ENCODE results near the gene RPL13. TPM values are rescaled to one million over a fixed set of nuclear protein-coding genes. Genes with fewer than 3 reads are reported as not detected.

Gene RPL13
- total and polyA plus RNA-seq, 9 of the 15 experiments (the other 6 are each of a cell fraction or from before 2014, with no cell fraction given): 227 to 6,042 (median 1,633) TPM

DNA sequence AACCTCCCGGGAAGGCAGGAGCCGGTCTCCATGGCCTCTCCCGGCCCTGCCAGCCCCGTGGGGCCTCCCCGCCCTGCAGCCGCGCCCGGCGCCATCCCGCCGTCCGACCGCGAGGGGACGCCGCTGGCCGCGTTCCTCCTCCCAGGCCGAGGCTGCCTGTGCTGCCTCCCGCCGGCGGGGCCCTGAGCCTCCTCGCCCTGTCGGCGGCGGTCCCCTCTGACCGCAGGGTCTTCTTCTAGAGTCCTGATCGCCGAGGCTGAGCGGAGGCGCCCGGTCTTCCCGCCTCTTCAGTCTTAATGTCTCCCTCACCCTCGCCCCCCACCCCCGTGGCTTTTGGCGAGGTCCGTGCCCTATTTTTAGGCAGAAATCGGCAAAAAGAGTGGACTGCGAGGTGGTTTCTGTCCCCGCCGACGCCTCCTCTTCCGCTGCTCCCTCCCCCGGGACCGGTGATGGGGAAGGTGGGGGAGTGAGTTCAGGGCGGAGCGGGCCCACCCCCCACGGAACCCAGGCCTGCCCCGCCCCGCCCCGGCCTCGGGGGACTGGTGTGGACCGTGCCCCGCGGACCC, 14.3 kb downstream of the RPL13 start (continued):
- TF ChIP-seq, protein P1, sequence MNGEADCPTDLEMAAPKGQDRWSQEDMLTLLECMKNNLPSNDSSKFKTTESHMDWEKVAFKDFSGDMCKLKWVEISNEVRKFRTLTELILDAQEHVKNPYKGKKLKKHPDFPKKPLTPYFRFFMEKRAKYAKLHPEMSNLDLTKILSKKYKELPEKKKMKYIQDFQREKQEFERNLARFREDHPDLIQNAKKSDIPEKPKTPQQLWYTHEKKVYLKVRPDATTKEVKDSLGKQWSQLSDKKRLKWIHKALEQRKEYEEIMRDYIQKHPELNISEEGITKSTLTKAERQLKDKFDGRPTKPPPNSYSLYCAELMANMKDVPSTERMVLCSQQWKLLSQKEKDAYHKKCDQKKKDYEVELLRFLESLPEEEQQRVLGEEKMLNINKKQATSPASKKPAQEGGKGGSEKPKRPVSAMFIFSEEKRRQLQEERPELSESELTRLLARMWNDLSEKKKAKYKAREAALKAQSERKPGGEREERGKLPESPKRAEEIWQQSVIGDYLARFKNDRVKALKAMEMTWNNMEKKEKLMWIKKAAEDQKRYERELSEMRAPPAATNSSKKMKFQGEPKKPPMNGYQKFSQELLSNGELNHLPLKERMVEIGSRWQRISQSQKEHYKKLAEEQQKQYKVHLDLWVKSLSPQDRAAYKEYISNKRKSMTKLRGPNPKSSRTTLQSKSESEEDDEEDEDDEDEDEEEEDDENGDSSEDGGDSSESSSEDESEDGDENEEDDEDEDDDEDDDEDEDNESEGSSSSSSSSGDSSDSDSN (IDR thresholded peaks at IDR 0.05; ENCODE audit: borderline replicate concordance in 1 of 2, low read depth in 2 of 2, low read length in 2 of 2): peak in 1 of 2 experiments; percentile 95; a peak in 2 of 4 replicates
- TF ChIP-seq DIDO1 (tag; IDR thresholded peaks at IDR 0.05; ENCODE audit: low read depth) (no peak), NRF1 (conservative IDR thresholded peaks at IDR 0.05 in 1 of 2, IDR thresholded peaks at IDR 0.05 in 1 of 2) (no peak; a peak in 1 of 4 replicates), TCF3 (CRISPR knock-in tag; IDR thresholded peaks at IDR 0.05) (no peak), PURB (CRISPR knock-in tag; IDR thresholded peaks at IDR 0.05; ENCODE audit: low read depth) (no peak), KLF13 (tag; IDR thresholded peaks at IDR 0.05; ENCODE audit: borderline replicate concordance, low read depth) (no peak), SMAD2 (IDR thresholded peaks at IDR 0.05; ENCODE audit: low read depth, low read length) (no peak), POLR2G (IDR thresholded peaks at IDR 0.05; ENCODE audit: low read depth, low read length) (peak; percentile 86), CC2D1A (IDR thresholded peaks at IDR 0.05) (no peak), HNRNPL (IDR thresholded peaks at IDR 0.05; ENCODE audit: low read depth, low read length) (0 out of 2 replicates have a peak, but pooled peaks have one; percentile 24), ARID3A (IDR thresholded peaks at IDR 0.05; ENCODE audit: borderline replicate concordance, low read depth, low read length) (no peak), GTF2F1 (IDR thresholded peaks at IDR 0.05; ENCODE audit: low read depth, low read length) (no peak), ZNF282 (CRISPR knock-in tag; IDR thresholded peaks at IDR 0.05) (0 out of 2 replicates have a peak, but pooled peaks have one; percentile 4), NR3C1 (CRISPR knock-in tag; IDR thresholded peaks at IDR 0.05) (peak; percentile 44; the same call in 1 of the 2 replicates), FOSL1 (tag; conservative IDR thresholded peaks at IDR 0.05) (no peak)
- TF ChIP-seq, protein P2, sequence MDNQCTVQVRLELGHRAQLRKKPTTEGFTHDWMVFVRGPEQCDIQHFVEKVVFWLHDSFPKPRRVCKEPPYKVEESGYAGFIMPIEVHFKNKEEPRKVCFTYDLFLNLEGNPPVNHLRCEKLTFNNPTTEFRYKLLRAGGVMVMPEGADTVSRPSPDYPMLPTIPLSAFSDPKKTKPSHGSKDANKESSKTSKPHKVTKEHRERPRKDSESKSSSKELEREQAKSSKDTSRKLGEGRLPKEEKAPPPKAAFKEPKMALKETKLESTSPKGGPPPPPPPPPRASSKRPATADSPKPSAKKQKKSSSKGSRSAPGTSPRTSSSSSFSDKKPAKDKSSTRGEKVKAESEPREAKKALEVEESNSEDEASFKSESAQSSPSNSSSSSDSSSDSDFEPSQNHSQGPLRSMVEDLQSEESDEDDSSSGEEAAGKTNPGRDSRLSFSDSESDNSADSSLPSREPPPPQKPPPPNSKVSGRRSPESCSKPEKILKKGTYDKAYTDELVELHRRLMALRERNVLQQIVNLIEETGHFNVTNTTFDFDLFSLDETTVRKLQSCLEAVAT (IDR thresholded peaks at IDR 0.05): peak in 1 of 2 experiments; percentile 55; a peak in 1 of 4 replicates
- TF ChIP-seq, protein P3, sequence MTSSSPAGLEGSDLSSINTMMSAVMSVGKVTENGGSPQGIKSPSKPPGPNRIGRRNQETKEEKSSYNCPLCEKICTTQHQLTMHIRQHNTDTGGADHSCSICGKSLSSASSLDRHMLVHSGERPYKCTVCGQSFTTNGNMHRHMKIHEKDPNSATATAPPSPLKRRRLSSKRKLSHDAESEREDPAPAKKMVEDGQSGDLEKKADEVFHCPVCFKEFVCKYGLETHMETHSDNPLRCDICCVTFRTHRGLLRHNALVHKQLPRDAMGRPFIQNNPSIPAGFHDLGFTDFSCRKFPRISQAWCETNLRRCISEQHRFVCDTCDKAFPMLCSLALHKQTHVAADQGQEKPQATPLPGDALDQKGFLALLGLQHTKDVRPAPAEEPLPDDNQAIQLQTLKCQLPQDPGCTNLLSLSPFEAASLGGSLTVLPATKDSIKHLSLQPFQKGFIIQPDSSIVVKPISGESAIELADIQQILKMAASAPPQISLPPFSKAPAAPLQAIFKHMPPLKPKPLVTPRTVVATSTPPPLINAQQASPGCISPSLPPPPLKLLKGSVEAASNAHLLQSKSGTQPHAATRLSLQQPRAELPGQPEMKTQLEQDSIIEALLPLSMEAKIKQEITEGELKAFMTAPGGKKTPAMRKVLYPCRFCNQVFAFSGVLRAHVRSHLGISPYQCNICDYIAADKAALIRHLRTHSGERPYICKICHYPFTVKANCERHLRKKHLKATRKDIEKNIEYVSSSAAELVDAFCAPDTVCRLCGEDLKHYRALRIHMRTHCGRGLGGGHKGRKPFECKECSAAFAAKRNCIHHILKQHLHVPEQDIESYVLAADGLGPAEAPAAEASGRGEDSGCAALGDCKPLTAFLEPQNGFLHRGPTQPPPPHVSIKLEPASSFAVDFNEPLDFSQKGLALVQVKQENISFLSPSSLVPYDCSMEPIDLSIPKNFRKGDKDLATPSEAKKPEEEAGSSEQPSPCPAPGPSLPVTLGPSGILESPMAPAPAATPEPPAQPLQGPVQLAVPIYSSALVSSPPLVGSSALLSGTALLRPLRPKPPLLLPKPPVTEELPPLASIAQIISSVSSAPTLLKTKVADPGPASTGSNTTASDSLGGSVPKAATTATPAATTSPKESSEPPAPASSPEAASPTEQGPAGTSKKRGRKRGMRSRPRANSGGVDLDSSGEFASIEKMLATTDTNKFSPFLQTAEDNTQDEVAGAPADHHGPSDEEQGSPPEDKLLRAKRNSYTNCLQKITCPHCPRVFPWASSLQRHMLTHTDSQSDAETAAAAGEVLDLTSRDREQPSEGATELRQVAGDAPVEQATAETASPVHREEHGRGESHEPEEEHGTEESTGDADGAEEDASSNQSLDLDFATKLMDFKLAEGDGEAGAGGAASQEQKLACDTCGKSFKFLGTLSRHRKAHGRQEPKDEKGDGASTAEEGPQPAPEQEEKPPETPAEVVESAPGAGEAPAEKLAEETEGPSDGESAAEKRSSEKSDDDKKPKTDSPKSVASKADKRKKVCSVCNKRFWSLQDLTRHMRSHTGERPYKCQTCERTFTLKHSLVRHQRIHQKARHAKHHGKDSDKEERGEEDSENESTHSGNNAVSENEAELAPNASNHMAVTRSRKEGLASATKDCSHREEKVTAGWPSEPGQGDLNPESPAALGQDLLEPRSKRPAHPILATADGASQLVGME (CRISPR knock-in tag; IDR thresholded peaks at IDR 0.05): no peak
